ENCODE data around the gene NAA15.
"Not testable (repeated sequence)": the region's sequence is repeated elsewhere in the genome, so short reads cannot be mapped to it uniquely, and the experiment has no call there.

The NAA15 gene

GRCh38 chr4:139301113-139301820 is at the start of gene NAA15:
Gene NAA15 (plus strand): TSS chr4:139301505. CDS start chr4:139301778, 273 bp downstream.
- peak; percentile 79 for DNase-seq

GRCh38 chr4:139253046-139253445 is 48.3 kb upstream of the NAA15 start:
- DNase-seq: no peak

GRCh38 chr4:139253713-139254112 is 47.6 kb upstream of the NAA15 start:
- DNase-seq: no peak

- DNase-seq: not testable (repeated sequence)
Measured at GRCh38 chr4:139255581-139255980, 45.7 kb upstream of the NAA15 start.

GRCh38 chr4:139256349-139256748 is 45.0 kb upstream of the NAA15 start:
- DNase-seq: no peak

GRCh38 chr4:139265654-139266053 is 35.7 kb upstream of the NAA15 start:
- DNase-seq: no peak

- DNase-seq: no peak
Measured at GRCh38 chr4:139266208-139266582, 35.1 kb upstream of the NAA15 start.

- DNase-seq: no peak
Measured at GRCh38 chr4:139266583-139267257, 34.6 kb upstream of the NAA15 start.

GRCh38 chr4:139267301-139267700 is 34.0 kb upstream of the NAA15 start:
- no peak for DNase-seq

GRCh38 chr4:139273835-139274234 is 27.5 kb upstream of the NAA15 start:
- no peak for DNase-seq

- no peak for DNase-seq
Measured at GRCh38 chr4:139274790-139275189, 26.5 kb upstream of the NAA15 start.

GRCh38 chr4:139275281-139275735 is 26.0 kb upstream of the NAA15 start:
- no peak for DNase-seq

- DNase-seq: no peak
Measured at GRCh38 chr4:139278485-139278884, 22.8 kb upstream of the NAA15 start.

- no peak for DNase-seq
Measured at GRCh38 chr4:139278912-139279759, 22.2 kb upstream of the NAA15 start.

- no peak for DNase-seq
Measured at GRCh38 chr4:139279760-139280620, 21.3 kb upstream of the NAA15 start, which contains the start of gene MGARP. Gene MGARP (minus strand): TSS chr4:139280225. CDS start chr4:139280158, 67 bp downstream.

- DNase-seq: no peak
Measured at GRCh38 chr4:139282065-139282720, 19.1 kb upstream of the NAA15 start.

GRCh38 chr4:139282721-139283075 is 18.6 kb upstream of the NAA15 start:
- DNase-seq: no peak

GRCh38 chr4:139286186-139286698 is 15.1 kb upstream of the NAA15 start:
- no peak for DNase-seq

GRCh38 chr4:139295206-139295941 is 5.9 kb upstream of the NAA15 start:
- peak; percentile 69 for DNase-seq

- DNase-seq: no peak
Measured at GRCh38 chr4:139295942-139296299, 5.4 kb upstream of the NAA15 start.

GRCh38 chr4:139297001-139297410 is 4.3 kb upstream of the NAA15 start:
- no peak for DNase-seq
